Osteoblast (primary cell): ENCODE data around the gene CAB39L. TPM values are rescaled to one million over a fixed set of nuclear protein-coding genes. Genes with fewer than 3 reads are reported as not detected.
A peak's percentile ranks its signal among the peaks of the same experiment; 100 is the strongest.

Source experiments
- DNase-seq: peaks from one replicate; pipeline ENCODE4 v3.0.0; 2011; ENCODE audit warnings: low spot score, mixed read lengths; ENCODE audit not compliant: insufficient read length; ENCODE audit errors: missing footprints
- H2AFZ ChIP-seq: 2 replicates; pipeline ENCODE4 v1.6.0; 2011; ENCODE audit warnings: mild to moderate bottlenecking, low read length
- H3K27ac ChIP-seq: 2 replicates; pipeline ENCODE4 v1.5.1; 2011; ENCODE audit warnings: mild to moderate bottlenecking, low read depth, low read length, moderate library complexity
- H3K27me3 ChIP-seq: 2 replicates; pipeline ENCODE4 v1.6.0; 2012; ENCODE audit warnings: mild to moderate bottlenecking, control low read depth, inconsistent platforms, low read length, moderate library complexity; ENCODE audit not compliant: insufficient read depth
- H3K36me3 ChIP-seq: 2 replicates; pipeline ENCODE4 v1.5.1; 2011; ENCODE audit warnings: mild to moderate bottlenecking, low read length, control low read depth, moderate library complexity; ENCODE audit not compliant: insufficient read depth
- H3K4me1 ChIP-seq: 2 replicates; pipeline ENCODE4 v1.5.1; 2011; ENCODE audit warnings: mild to moderate bottlenecking, low read length, control low read depth, moderate library complexity; ENCODE audit not compliant: insufficient read depth
- H3K4me2 ChIP-seq: 2 replicates; pipeline ENCODE4 v1.6.0; 2011; ENCODE audit warnings: mild to moderate bottlenecking, low read length; ENCODE audit not compliant: insufficient read depth
- H3K4me3 ChIP-seq: fragments of 200-600 bp; sonication (generic); 3 replicates; pipeline ENCODE4 v1.5.1; 2012; ENCODE audit warnings: mild to moderate bottlenecking, low read length, inconsistent platforms; ENCODE audit not compliant: insufficient read depth
- H3K79me2 ChIP-seq: 2 replicates; pipeline ENCODE4 v1.6.0; 2012; ENCODE audit warnings: mild to moderate bottlenecking, low read length, control low read depth, inconsistent platforms; ENCODE audit not compliant: insufficient read depth
- H3K9me3 ChIP-seq: 2 replicates; pipeline ENCODE4 v1.5.1; 2011; ENCODE audit warnings: low read depth, low read length, control low read depth
- H4K20me1 ChIP-seq: 2 replicates; pipeline ENCODE4 v1.6.0; 2012; ENCODE audit warnings: mild to moderate bottlenecking, low read length, control low read depth; ENCODE audit not compliant: insufficient read depth
- CTCF ChIP-seq: IDR thresholded peaks from 2 replicates; pipeline ENCODE4 v1.5.1; 2011; ENCODE audit warnings: mild to moderate bottlenecking, low read depth, low read length, moderate library complexity; ENCODE audit errors: extremely low read depth
- total RNA-seq: library from RNA; depleted of rRNA; stranded (reverse); fragments of >200 nt; gene quantifications from 2 replicates; pipeline ENCODE4 v1.2.3, GENCODE V29; 2012

The CAB39L gene
- total RNA-seq, 1 donor = 12.3 TPM

DNA sequence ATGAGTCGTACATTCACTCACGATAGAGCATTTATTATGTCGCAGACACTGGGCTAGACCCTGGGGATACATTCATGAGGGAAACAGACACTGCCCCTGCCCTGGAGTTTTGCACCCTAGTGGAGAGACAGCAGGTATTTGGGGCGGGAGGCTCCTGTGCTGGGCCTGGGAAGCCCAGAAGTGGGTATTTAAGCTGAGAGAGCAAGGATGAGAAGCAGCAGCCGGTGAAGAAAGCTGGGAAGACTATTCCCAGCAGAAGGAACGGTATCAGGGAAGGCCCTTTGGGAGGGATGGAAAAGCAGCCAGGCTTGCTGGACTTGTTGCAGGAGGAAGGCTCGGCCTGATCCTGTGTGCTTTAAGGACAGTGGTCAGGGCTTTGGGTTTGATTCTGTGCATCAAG lies 141.6 kb downstream of the CAB39L start:
- Histone ChIP-seq H3K4me2 (no peak overlapping the region), H3K36me3 (no peaks in the 10 kb centered on the region), H3K9me3 (no peaks in the 10 kb centered on the region), H3K4me3 (no peak overlapping the region), H2AFZ (no peak overlapping the region), H4K20me1 (no peaks in the 10 kb centered on the region), H3K79me2 (no peaks in the 10 kb centered on the region), H3K4me1 (peaks cover under 1% of the 10 kb centered on the region), H3K27me3 (no peaks in the 10 kb centered on the region), H3K27ac (no peak overlapping the region)
- no peak for DNase-seq
- no peak for TF ChIP-seq CTCF

DNA sequence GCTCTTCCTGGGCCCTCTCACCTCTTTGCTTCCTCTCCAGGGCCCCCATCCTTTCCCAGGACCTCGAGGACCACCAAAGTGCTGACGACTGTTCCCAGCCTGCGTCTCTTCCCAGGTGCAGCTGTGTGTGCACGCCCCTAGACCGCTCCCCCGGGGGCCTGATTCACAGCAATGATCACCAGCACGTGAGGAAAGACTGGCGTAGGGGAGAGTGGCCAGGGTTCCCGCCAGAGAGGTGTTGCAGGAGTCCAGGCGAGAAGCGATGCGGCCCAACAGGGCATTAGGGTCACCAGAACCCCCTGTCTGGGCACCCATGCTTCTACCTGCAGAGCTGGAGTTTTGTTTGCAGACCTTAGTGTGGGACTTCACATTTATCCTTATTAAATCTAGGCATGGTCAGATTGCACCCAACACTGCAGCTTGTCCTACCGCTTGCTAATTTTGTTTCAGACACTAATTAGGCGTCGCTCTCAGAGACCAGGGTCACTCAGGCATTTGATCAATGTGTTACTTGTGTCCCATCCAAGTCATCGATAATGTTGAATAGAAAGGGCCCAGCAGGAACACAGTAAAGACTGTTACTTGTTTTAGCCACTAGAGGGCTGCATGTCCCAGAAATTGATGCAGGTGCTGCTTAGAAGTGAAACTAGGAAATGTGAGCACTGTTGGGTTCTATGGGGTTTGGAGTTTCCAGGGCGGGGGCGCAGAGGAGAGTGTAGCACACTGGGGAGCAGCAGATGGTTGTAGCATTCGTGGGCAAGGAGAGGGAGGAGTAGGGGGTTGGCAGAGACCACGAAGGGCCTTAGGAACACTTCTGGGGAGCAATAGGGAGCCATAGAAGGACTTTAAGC lies 142.9 kb downstream of the CAB39L start:
- peak overlapping the region; percentile 31 for H3K27ac ChIP-seq
- no peaks in the 10 kb centered on the region for H3K79me2 ChIP-seq
- peak; percentile 91 for DNase-seq
- H4K20me1 ChIP-seq = no peaks in the 10 kb centered on the region
- no peaks in the 10 kb centered on the region for H3K4me1 ChIP-seq
- peak overlapping the region; percentile 64 for H3K4me3 ChIP-seq
- peak overlapping the region; percentile 90 for H2AFZ ChIP-seq
- peak overlapping the region; percentile 87 for H3K4me2 ChIP-seq
- peak; percentile 95 for TF ChIP-seq CTCF
- no peaks in the 10 kb centered on the region for H3K36me3 ChIP-seq
- H3K9me3 ChIP-seq = no peaks in the 10 kb centered on the region
- no peaks in the 10 kb centered on the region for H3K27me3 ChIP-seq

DNA sequence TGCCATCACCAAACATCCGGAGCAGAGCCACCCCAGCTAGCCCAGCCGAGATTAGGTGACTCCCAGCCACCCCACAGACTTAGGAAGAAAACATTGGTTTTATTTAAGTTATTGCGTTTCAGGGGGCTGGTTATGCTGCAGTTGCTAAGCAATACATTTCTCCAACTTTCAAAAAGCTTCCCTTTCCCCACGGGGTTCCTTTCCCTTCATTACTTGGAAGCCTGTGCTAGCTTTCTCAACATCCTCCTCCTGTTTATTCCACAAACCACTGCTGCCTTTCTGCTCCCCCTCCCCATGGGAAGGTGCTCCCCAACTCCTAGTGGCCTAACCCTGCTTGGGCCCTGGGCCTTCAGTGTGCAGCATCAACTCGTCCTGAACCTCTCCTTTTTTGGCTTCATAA lies 143.6 kb downstream of the CAB39L start:
- no peak for DNase-seq
- no peaks in the 10 kb centered on the region for H3K27me3 ChIP-seq
- no peak for TF ChIP-seq CTCF
- H4K20me1 ChIP-seq = no peaks in the 10 kb centered on the region
- H3K4me3 ChIP-seq = no peak overlapping the region
- H3K27ac ChIP-seq = no peak overlapping the region
- H3K9me3 ChIP-seq = no peaks in the 10 kb centered on the region
- no peaks in the 10 kb centered on the region for H3K4me1 ChIP-seq
- H3K79me2 ChIP-seq = no peaks in the 10 kb centered on the region
- H3K4me2 ChIP-seq = no peak overlapping the region
- H2AFZ ChIP-seq = peak overlapping the region; percentile 90
- no peaks in the 10 kb centered on the region for H3K36me3 ChIP-seq

- Histone ChIP-seq H3K27me3 (no peaks in the 10 kb centered on the region), H3K36me3 (no peaks in the 10 kb centered on the region), H3K4me1 (no peaks in the 10 kb centered on the region), H3K4me2 (no peak overlapping the region), H4K20me1 (no peaks in the 10 kb centered on the region), H2AFZ (peak overlapping the region; percentile 49), H3K9me3 (no peaks in the 10 kb centered on the region), H3K27ac (no peak overlapping the region), H3K4me3 (no peak overlapping the region), H3K79me2 (no peaks in the 10 kb centered on the region)
- no peak for DNase-seq
- no peak for TF ChIP-seq CTCF
These were observed 144.8 kb downstream of the CAB39L start for GRCh38 chr13:49298903-49299605.
